ENCODE results near the gene RAB6A. TPM values are rescaled to one million over a fixed set of nuclear protein-coding genes. Genes with fewer than 3 reads are reported as not detected.

RAB6A gene
- total and polyA plus RNA-seq, 2 of the 8 experiments (the other 6 are each of a cell fraction or from before 2014, with no cell fraction given): 24.4 to 88.6 TPM

DNA sequence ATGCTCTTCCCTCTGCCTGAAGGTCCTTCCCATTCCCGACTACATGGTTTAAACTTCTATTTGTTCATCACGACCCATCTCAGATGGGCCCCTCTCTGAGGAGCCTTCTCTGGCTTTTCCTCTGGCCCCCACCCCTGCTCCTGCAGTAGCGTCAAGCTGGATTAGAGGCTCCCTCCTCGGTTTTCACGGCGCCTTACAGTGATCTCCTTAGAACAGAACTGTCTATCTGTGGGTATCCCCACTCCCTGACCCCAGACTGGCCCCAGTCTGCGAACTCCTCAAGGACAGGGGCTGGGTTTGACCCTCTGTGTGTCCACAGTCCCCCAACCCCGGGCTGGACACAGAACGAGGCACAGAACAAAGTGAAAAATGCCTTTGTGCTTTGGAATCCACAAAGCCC, 111.7 kb downstream of the RAB6A start:
- no peak overlapping the region for H2BK20ac ChIP-seq (ENCODE audit: low read length)
- WGBS, 2 experiments (ENCODE audit: extremely low coverage in 1 of 2, insufficient coverage in 1 of 2, insufficient read length in 1 of 2, insufficient replicate concordance in 2 of 2, low coverage in 1 of 2, low lambda C conversion rate in 2 of 2, missing lambda C conversion rate in 1 of 2): 82% methylated on average over 9 of the region's 9 CpGs; no CpG with 5 or more reads in 1 of the 2 experiments
- H3K79me2 ChIP-seq (ENCODE audit: control insufficient read depth in 1 of 2, insufficient read depth in 2 of 2, low read length in 2 of 2): no peaks in the 10 kb centered on the region
- no peak overlapping the region for H3K14ac ChIP-seq (ENCODE audit: insufficient read length)
- no peak for FAIRE-seq
- H3K4ac ChIP-seq (replicated peaks; ENCODE audit: insufficient read length, low read depth, low read length): no peak overlapping the region
- POLR2A ChIA-PET (ENCODE audit: partially characterized antibody): interaction anchor here (4.5 kb wide), 1 partner anchor 19 kb away, joined by 31 read pairs; no protein-coding TSS in a partner anchor
- no peak overlapping the region for H3K27ac ChIP-seq (ENCODE audit: low read depth, low read length)
- no peak overlapping the region for H2BK5ac ChIP-seq (ENCODE audit: low read depth, low read length)
- CTCF ChIA-PET (ENCODE audit: partially characterized antibody): interaction anchor here (0.9 to 30.1 kb wide), 6 partner anchors 0 to 289 kb away, joined by 3 to 653 read pairs (median 4); partner anchors contain the start of genes FAM168A and PLEKHB1
- H3K56ac ChIP-seq (replicated peaks; ENCODE audit: insufficient read length, low read depth, low read length): no peak overlapping the region
- H3K23me2 ChIP-seq (ENCODE audit: low read depth, low read length): peaks cover 16% of the 10 kb centered on the region
- H2BK15ac ChIP-seq (ENCODE audit: low read length): no peak overlapping the region
- DNase-seq (ENCODE audit: low read depth in 1 of 2, low spot score in 2 of 2): no peak
- H3K79me1 ChIP-seq (ENCODE audit: low read depth, low read length): no peaks in the 10 kb centered on the region
- H3K36me3 ChIP-seq (ENCODE audit: control insufficient read depth in 2 of 4, insufficient read depth in 4 of 4, low read length in 3 of 4): no peaks in the 10 kb centered on the region
- H3K4me3 ChIP-seq (ENCODE audit: extremely low read depth in 1 of 4, insufficient read depth in 2 of 4, low read depth in 3 of 4, low read length in 4 of 4): no peak overlapping the region
- no peak overlapping the region for H3K9ac ChIP-seq (replicated peaks in 1 of 4; ENCODE audit: extremely low read depth in 1 of 4, low read depth in 3 of 4, low read length in 3 of 4)
- H2AFZ ChIP-seq (ENCODE audit: low read length): no peak overlapping the region
- no peak overlapping the region for H2BK12ac ChIP-seq (ENCODE audit: low read depth, low read length)
- H2BK120ac ChIP-seq (replicated peaks; ENCODE audit: low read depth, low read length): no peak overlapping the region
- no peaks in the 10 kb centered on the region for H3K9me3 ChIP-seq (ENCODE audit: insufficient read depth in 2 of 2, low read depth in 1 of 2, low read length in 1 of 2)
- no peak overlapping the region for H3K23ac ChIP-seq (ENCODE audit: insufficient read length)
- H3K4me2 ChIP-seq (ENCODE audit: insufficient read depth in 1 of 2, low read depth in 2 of 2, low read length in 2 of 2): no peak overlapping the region
- peaks cover 0 to 4% (median 0%) of the 10 kb centered on the region in 4 experiments; a peak in 3 of 7 replicates for H3K27me3 ChIP-seq (replicated peaks in 1 of 4; ENCODE audit: control insufficient read depth in 3 of 4, extremely low read depth in 1 of 4, insufficient read depth in 3 of 4, low read length in 3 of 4)
- H4K5ac ChIP-seq (ENCODE audit: insufficient read length, low read depth, low read length): no peak overlapping the region
- H4K91ac ChIP-seq (replicated peaks; ENCODE audit: insufficient read length, low read length): no peak overlapping the region
- no peak overlapping the region for H3K18ac ChIP-seq (ENCODE audit: extremely low read depth, low read length)
- no peak overlapping the region for H4K8ac ChIP-seq (ENCODE audit: extremely low read depth, insufficient read depth, low read length)
- no peaks in the 10 kb centered on the region for H4K20me1 ChIP-seq (replicated peaks in 1 of 2; ENCODE audit: control insufficient read depth in 1 of 2, insufficient read depth in 2 of 2, low read length in 2 of 2)
- H2AK5ac ChIP-seq (ENCODE audit: low read depth, low read length): no peak overlapping the region
- H3K4me1 ChIP-seq (replicated peaks in 1 of 4; ENCODE audit: control insufficient read depth in 3 of 4, insufficient read depth in 4 of 4, low read length in 3 of 4): peaks cover 9 to 25% (median 18%) of the 10 kb centered on the region in 4 experiments
- no peak for TF ChIP-seq KDM4A (IDR thresholded peaks at IDR 0.05; ENCODE audit: low read depth, low read length, severe bottlenecking)
- TF ChIP-seq, protein P1, sequence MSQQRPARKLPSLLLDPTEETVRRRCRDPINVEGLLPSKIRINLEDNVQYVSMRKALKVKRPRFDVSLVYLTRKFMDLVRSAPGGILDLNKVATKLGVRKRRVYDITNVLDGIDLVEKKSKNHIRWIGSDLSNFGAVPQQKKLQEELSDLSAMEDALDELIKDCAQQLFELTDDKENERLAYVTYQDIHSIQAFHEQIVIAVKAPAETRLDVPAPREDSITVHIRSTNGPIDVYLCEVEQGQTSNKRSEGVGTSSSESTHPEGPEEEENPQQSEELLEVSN (IDR thresholded peaks at IDR 0.05): no peak
- no peak for TF ChIP-seq HDAC6 (IDR thresholded peaks at IDR 0.05; ENCODE audit: low read depth, low read length)
- TF ChIP-seq CBX5 (IDR thresholded peaks at IDR 0.05; ENCODE audit: low read depth, low read length): no peak
- no peak for TF ChIP-seq MAFK (IDR thresholded peaks at IDR 0.05; ENCODE audit: low read depth, low read length)
- TF ChIP-seq ATF2 (IDR thresholded peaks at IDR 0.05; ENCODE audit: low read length): no peak
- TF ChIP-seq SIN3A (conservative IDR thresholded peaks at IDR 0.05 in 1 of 2, IDR thresholded peaks at IDR 0.05 in 1 of 2; ENCODE audit: low read depth in 1 of 2, low read length in 2 of 2): no peak
- TF ChIP-seq RXRA (IDR thresholded peaks at IDR 0.05; ENCODE audit: insufficient read depth, low read depth, low read length): no peak
- TF ChIP-seq FOSL1 (IDR thresholded peaks at IDR 0.05; ENCODE audit: insufficient read depth, low read depth, low read length): no peak
- TF ChIP-seq ASH2L (IDR thresholded peaks at IDR 0.05; ENCODE audit: low read length): no peak

Measured in H1 (cell line).